Renal cortex interstitium (tissue), 11 donors: ENCODE results near the gene DPYD. TPM values are rescaled to one million over a fixed set of nuclear protein-coding genes. Genes with fewer than 3 reads are reported as not detected.

Experiments used
- DNase-seq, 11 donors: peaks; one replicate each; pipeline ENCODE4 v3.0.0-alpha.2; 2013; ENCODE audit warnings: low read depth in 9 of 11, low spot score in 4 of 11; ENCODE audit errors: extremely low read depth in 1 of 11
- polyA plus RNA-seq, 3 donors: library from polyadenylated mRNA; unstranded; fragments of 120-200 nt; gene quantifications; one replicate each; pipeline ENCODE4 v1.2.1, GENCODE V29; 2013; ENCODE audit not compliant: insufficient read length in 3 of 3

The DPYD gene
- polyA plus RNA-seq, 3 donors = 11.6 to 13.0 (median 13.0) TPM

GRCh38 chr1:97120806-97121205, 800.0 kb downstream of the DPYD start:
- no peak for DNase-seq

- DNase-seq = no peak
These were observed 801.3 kb downstream of the DPYD start for GRCh38 chr1:97119260-97120158.

- DNase-seq = no peak
These were observed 806.0 kb downstream of the DPYD start for GRCh38 chr1:97114842-97115241.

- no peak for DNase-seq
These were observed 808.4 kb downstream of the DPYD start for GRCh38 chr1:97112442-97112841.

- DNase-seq = no peak
These were observed 812.7 kb downstream of the DPYD start for GRCh38 chr1:97108179-97108578.

- DNase-seq = no peak
These were observed 815.3 kb downstream of the DPYD start for GRCh38 chr1:97105531-97105930.

GRCh38 chr1:97101509-97101908, 819.3 kb downstream of the DPYD start:
- DNase-seq = no peak

GRCh38 chr1:97097404-97097925, 823.4 kb downstream of the DPYD start:
- no peak for DNase-seq

GRCh38 chr1:97095764-97096163, 825.1 kb downstream of the DPYD start:
- no peak for DNase-seq

- no peak for DNase-seq
These were observed 826.4 kb downstream of the DPYD start for GRCh38 chr1:97094247-97094972.

GRCh38 chr1:97093741-97094140, 827.1 kb downstream of the DPYD start:
- peak in 1 of 11 donors; percentile 8 for DNase-seq

- no peak for DNase-seq
These were observed 828.0 kb downstream of the DPYD start for GRCh38 chr1:97092824-97093223.

- no peak for DNase-seq
These were observed 829.2 kb downstream of the DPYD start for GRCh38 chr1:97091679-97092078.

GRCh38 chr1:97091263-97091662, 829.6 kb downstream of the DPYD start:
- no peak for DNase-seq

GRCh38 chr1:97090725-97091124, 830.1 kb downstream of the DPYD start:
- no peak for DNase-seq

GRCh38 chr1:97089173-97089572, 831.7 kb downstream of the DPYD start:
- peak in 2 of 11 donors; percentile 7 to 17 for DNase-seq

GRCh38 chr1:97088391-97088790, 832.4 kb downstream of the DPYD start:
- no peak for DNase-seq

- DNase-seq = no peak
These were observed 836.3 kb downstream of the DPYD start for GRCh38 chr1:97084546-97084945.

- no peak for DNase-seq
These were observed 838.5 kb downstream of the DPYD start for GRCh38 chr1:97082160-97082848.

- no peak for DNase-seq
These were observed 842.0 kb downstream of the DPYD start for GRCh38 chr1:97078872-97079271.
